ENCODE results near the gene PEPD.

- TF ChIP-seq GABPA (IDR thresholded peaks at IDR 0.05; ENCODE audit: low read depth) (no peak), CTCF (IDR thresholded peaks at IDR 0.05 in 2 of 3, conservative IDR thresholded peaks at IDR 0.05 in 1 of 3; ENCODE audit: control insufficient read depth in 2 of 3, extremely low read depth in 1 of 3, insufficient read depth in 1 of 3, low read depth in 3 of 3, low read length in 3 of 3) (no peak)
Observed at GRCh38 chr19:33429891-33430673, 91.5 kb downstream of the PEPD start.
